ENCODE measurements around the gene CPVL. TPM values are rescaled to one million over a fixed set of nuclear protein-coding genes. Genes with fewer than 3 reads are reported as not detected.

Gene CPVL
- total RNA-seq, 4 donors from 2014 or later: 8.1 to 17.1 (median 10.1) TPM

GRCh38 chr7:29130096-29130495 lies 16.2 kb downstream of the CPVL start:
- no peak for DNase-seq (ENCODE audit: low spot score in 2 of 2)
- no peak overlapping the region for H3K4me3 ChIP-seq
- no peaks in the 10 kb centered on the region for H3K9me3 ChIP-seq
- no peaks in the 10 kb centered on the region for H3K36me3 ChIP-seq
- 91% methylated on average over 1 of the region's 1 CpG for WGBS
- no peak for TF ChIP-seq POLR2AphosphoS5 (IDR thresholded peaks at IDR 0.05)
- TF ChIP-seq CTCF (IDR thresholded peaks at IDR 0.05): no peak
- no peak for TF ChIP-seq EP300 (IDR thresholded peaks at IDR 0.05)
- no peak for TF ChIP-seq POLR2A (IDR thresholded peaks at IDR 0.05)
- no peak overlapping the region for H3K27ac ChIP-seq
- no peaks in the 10 kb centered on the region for H3K4me1 ChIP-seq
- H3K27me3 ChIP-seq: no peaks in the 10 kb centered on the region

- H3K27me3 ChIP-seq: no peaks in the 10 kb centered on the region
- H3K4me1 ChIP-seq: no peaks in the 10 kb centered on the region
- H3K36me3 ChIP-seq: no peaks in the 10 kb centered on the region
- DNase-seq (ENCODE audit: low spot score in 2 of 2): no peak
- no peak for TF ChIP-seq EP300 (IDR thresholded peaks at IDR 0.05)
- no peak for TF ChIP-seq POLR2A (IDR thresholded peaks at IDR 0.05)
- no peak for TF ChIP-seq CTCF (IDR thresholded peaks at IDR 0.05)
- TF ChIP-seq POLR2AphosphoS5 (IDR thresholded peaks at IDR 0.05): no peak
- no peak overlapping the region for H3K4me3 ChIP-seq
- no peaks in the 10 kb centered on the region for H3K9me3 ChIP-seq
- WGBS: 79% methylated on average over 4 of the region's 4 CpGs
- no peak overlapping the region for H3K27ac ChIP-seq
These were observed 18.8 kb downstream of the CPVL start for GRCh38 chr7:29127527-29127926.

- DNase-seq (ENCODE audit: low spot score in 2 of 2): no peak
- Histone ChIP-seq H3K27ac (no peak overlapping the region), H3K4me3 (no peak overlapping the region), H3K9me3 (no peaks in the 10 kb centered on the region), H3K36me3 (no peaks in the 10 kb centered on the region), H3K4me1 (no peaks in the 10 kb centered on the region), H3K27me3 (no peaks in the 10 kb centered on the region)
- TF ChIP-seq POLR2A (IDR thresholded peaks at IDR 0.05) (no peak), CTCF (IDR thresholded peaks at IDR 0.05) (no peak), EP300 (IDR thresholded peaks at IDR 0.05) (no peak), POLR2AphosphoS5 (IDR thresholded peaks at IDR 0.05) (no peak)
- WGBS: 72% methylated on average over 3 of the region's 3 CpGs
These were observed 19.5 kb downstream of the CPVL start for GRCh38 chr7:29126804-29127203.

- TF ChIP-seq POLR2AphosphoS5 (IDR thresholded peaks at IDR 0.05): no peak
- no peak for TF ChIP-seq POLR2A (IDR thresholded peaks at IDR 0.05)
- no peak for TF ChIP-seq EP300 (IDR thresholded peaks at IDR 0.05)
- no peak for TF ChIP-seq CTCF (IDR thresholded peaks at IDR 0.05)
- WGBS: 38% methylated on average over 1 of the region's 1 CpG
- DNase-seq (ENCODE audit: low spot score in 2 of 2): no peak
- H3K27me3 ChIP-seq: no peaks in the 10 kb centered on the region
- H3K36me3 ChIP-seq: no peaks in the 10 kb centered on the region
- H3K4me3 ChIP-seq: no peak overlapping the region
- no peak overlapping the region for H3K27ac ChIP-seq
- H3K4me1 ChIP-seq: no peaks in the 10 kb centered on the region
- no peaks in the 10 kb centered on the region for H3K9me3 ChIP-seq
These were observed 22.6 kb downstream of the CPVL start for GRCh38 chr7:29123626-29124190.

GRCh38 chr7:29122759-29123158 lies 23.6 kb downstream of the CPVL start:
- TF ChIP-seq POLR2AphosphoS5 (IDR thresholded peaks at IDR 0.05): no peak
- TF ChIP-seq POLR2A (IDR thresholded peaks at IDR 0.05): no peak
- TF ChIP-seq CTCF (IDR thresholded peaks at IDR 0.05): no peak
- TF ChIP-seq EP300 (IDR thresholded peaks at IDR 0.05): no peak
- 84% methylated on average over 2 of the region's 2 CpGs for WGBS

More at GRCh38 chr7:29122759-29123158, 23.6 kb downstream of the CPVL start:
- Histone ChIP-seq H3K4me1 (no peaks in the 10 kb centered on the region), H3K9me3 (no peaks in the 10 kb centered on the region), H3K27me3 (no peaks in the 10 kb centered on the region), H3K36me3 (no peaks in the 10 kb centered on the region), H3K27ac (no peak overlapping the region), H3K4me3 (no peak overlapping the region)
- DNase-seq (ENCODE audit: low spot score in 2 of 2): no peak

Data from suprapubic skin (tissue), 4 donors.